GM23338 (cell line): ENCODE measurements around the gene KAZN.

Source experiments
- CREB1 ChIP-seq: fragments of 250-450 bp; sonication (Bioruptor Pico); IDR thresholded peaks from 2 replicates; pipeline ENCODE4 v1.5.0; 2020; ENCODE audit warnings: low read depth, mild to moderate bottlenecking, moderate library complexity
- ETS1 ChIP-seq: IDR thresholded peaks from 2 replicates; pipeline ENCODE4 v1.6.1; 2016; ENCODE audit warnings: antibody characterized with exemption
- EZH2 ChIP-seq: fragments of 200-600 bp; sonication (generic); IDR thresholded peaks from one replicate; pipeline ENCODE4 v1.8.0; 2017; ENCODE audit warnings: antibody characterized with exemption, mild to moderate bottlenecking, low read depth; ENCODE audit not compliant: unreplicated experiment
- EZH2phosphoT487 ChIP-seq: fragments of 200-600 bp; sonication (generic); IDR thresholded peaks from one replicate; pipeline ENCODE4 v1.8.1; 2018; ENCODE audit warnings: antibody characterized with exemption; ENCODE audit not compliant: unreplicated experiment
- JUNB ChIP-seq: IDR thresholded peaks from one replicate; pipeline ENCODE4 v1.6.1; 2016; ENCODE audit warnings: antibody characterized with exemption; ENCODE audit not compliant: unreplicated experiment
- NANOG ChIP-seq: IDR thresholded peaks from 2 replicates; pipeline ENCODE4 v1.6.1; 2016; ENCODE audit warnings: antibody characterized with exemption, borderline replicate concordance
- POLR2AphosphoS5 ChIP-seq: IDR thresholded peaks from 2 replicates; pipeline ENCODE4 v1.6.1; 2016; ENCODE audit warnings: antibody characterized with exemption, low read depth
- REST ChIP-seq: IDR thresholded peaks from one replicate; pipeline ENCODE4 v1.6.1; 2018; ENCODE audit warnings: antibody characterized with exemption; ENCODE audit not compliant: unreplicated experiment
- STAT1 ChIP-seq: IDR thresholded peaks from one replicate; pipeline ENCODE4 v1.6.1; 2016; ENCODE audit warnings: antibody characterized with exemption; ENCODE audit not compliant: unreplicated experiment
- ZNF114 ChIP-seq: fragments of 250-450 bp; sonication (Bioruptor Pico); IDR thresholded peaks from 2 replicates; pipeline ENCODE4 v1.5.0; 2020; ENCODE audit warnings: mild to moderate bottlenecking, moderate library complexity
- ZNF331 ChIP-seq: fragments of 250-450 bp; sonication (Bioruptor Pico); IDR thresholded peaks from 2 replicates; pipeline ENCODE4 v1.5.0; 2020; ENCODE audit warnings: low read depth, mild to moderate bottlenecking, moderate library complexity
- TF ChIP-seq, protein P1 (sequence below), 2 experiments: fragments of 200-600 bp in 1 of 2; sonication (generic) in 1 of 2; conservative IDR thresholded peaks; 2 replicates each; pipeline versions ENCODE4 v1.5.1 to v1.6.1; 2016 to 2017; ENCODE audit warnings: antibody characterized with exemption in 2 of 2, low read depth in 2 of 2, mild to moderate bottlenecking in 2 of 2, moderate library complexity in 1 of 2
- TF ChIP-seq, protein P2 (sequence below): fragments of 250-450 bp; sonication (Bioruptor Pico); IDR thresholded peaks from 2 replicates; pipeline ENCODE4 v1.5.0; 2020; ENCODE audit warnings: mild to moderate bottlenecking, moderate library complexity

DNA sequence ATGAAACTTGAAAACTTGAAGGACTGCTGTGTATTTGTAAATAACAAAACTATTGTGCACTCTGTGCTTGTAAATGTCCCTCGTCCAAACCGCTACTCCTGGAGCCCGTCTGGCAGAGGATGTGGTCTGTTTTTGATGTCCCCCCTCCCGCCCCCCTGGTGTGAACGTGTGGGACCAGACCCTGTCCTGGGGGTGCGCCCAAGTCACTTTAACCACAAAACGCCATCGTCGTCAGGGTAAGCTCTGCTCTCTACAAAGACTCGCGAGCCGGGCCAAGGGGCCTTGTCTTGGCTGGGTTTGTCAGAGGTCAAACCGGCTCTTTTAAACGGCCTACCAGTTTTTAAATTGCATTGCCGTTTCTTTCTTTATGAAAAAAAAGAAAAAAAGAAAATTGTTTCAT is 467.7 kb downstream of the KAZN start:
- TF ChIP-seq EZH2phosphoT487 (no peak), POLR2AphosphoS5 (no peak), CREB1 (CRISPR knock-in tag) (no peak), REST (no peak), JUNB (no peak), EZH2 (no peak), ZNF331 (no peak), NANOG (no peak), ETS1 (no peak), ZNF114 (CRISPR knock-in tag) (no peak), STAT1 (no peak)
- TF ChIP-seq, protein P1, sequence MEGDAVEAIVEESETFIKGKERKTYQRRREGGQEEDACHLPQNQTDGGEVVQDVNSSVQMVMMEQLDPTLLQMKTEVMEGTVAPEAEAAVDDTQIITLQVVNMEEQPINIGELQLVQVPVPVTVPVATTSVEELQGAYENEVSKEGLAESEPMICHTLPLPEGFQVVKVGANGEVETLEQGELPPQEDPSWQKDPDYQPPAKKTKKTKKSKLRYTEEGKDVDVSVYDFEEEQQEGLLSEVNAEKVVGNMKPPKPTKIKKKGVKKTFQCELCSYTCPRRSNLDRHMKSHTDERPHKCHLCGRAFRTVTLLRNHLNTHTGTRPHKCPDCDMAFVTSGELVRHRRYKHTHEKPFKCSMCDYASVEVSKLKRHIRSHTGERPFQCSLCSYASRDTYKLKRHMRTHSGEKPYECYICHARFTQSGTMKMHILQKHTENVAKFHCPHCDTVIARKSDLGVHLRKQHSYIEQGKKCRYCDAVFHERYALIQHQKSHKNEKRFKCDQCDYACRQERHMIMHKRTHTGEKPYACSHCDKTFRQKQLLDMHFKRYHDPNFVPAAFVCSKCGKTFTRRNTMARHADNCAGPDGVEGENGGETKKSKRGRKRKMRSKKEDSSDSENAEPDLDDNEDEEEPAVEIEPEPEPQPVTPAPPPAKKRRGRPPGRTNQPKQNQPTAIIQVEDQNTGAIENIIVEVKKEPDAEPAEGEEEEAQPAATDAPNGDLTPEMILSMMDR (conservative IDR thresholded peaks at IDR 0.05; ENCODE audit: low read depth in 2 of 2): no peak
- TF ChIP-seq, protein P2, sequence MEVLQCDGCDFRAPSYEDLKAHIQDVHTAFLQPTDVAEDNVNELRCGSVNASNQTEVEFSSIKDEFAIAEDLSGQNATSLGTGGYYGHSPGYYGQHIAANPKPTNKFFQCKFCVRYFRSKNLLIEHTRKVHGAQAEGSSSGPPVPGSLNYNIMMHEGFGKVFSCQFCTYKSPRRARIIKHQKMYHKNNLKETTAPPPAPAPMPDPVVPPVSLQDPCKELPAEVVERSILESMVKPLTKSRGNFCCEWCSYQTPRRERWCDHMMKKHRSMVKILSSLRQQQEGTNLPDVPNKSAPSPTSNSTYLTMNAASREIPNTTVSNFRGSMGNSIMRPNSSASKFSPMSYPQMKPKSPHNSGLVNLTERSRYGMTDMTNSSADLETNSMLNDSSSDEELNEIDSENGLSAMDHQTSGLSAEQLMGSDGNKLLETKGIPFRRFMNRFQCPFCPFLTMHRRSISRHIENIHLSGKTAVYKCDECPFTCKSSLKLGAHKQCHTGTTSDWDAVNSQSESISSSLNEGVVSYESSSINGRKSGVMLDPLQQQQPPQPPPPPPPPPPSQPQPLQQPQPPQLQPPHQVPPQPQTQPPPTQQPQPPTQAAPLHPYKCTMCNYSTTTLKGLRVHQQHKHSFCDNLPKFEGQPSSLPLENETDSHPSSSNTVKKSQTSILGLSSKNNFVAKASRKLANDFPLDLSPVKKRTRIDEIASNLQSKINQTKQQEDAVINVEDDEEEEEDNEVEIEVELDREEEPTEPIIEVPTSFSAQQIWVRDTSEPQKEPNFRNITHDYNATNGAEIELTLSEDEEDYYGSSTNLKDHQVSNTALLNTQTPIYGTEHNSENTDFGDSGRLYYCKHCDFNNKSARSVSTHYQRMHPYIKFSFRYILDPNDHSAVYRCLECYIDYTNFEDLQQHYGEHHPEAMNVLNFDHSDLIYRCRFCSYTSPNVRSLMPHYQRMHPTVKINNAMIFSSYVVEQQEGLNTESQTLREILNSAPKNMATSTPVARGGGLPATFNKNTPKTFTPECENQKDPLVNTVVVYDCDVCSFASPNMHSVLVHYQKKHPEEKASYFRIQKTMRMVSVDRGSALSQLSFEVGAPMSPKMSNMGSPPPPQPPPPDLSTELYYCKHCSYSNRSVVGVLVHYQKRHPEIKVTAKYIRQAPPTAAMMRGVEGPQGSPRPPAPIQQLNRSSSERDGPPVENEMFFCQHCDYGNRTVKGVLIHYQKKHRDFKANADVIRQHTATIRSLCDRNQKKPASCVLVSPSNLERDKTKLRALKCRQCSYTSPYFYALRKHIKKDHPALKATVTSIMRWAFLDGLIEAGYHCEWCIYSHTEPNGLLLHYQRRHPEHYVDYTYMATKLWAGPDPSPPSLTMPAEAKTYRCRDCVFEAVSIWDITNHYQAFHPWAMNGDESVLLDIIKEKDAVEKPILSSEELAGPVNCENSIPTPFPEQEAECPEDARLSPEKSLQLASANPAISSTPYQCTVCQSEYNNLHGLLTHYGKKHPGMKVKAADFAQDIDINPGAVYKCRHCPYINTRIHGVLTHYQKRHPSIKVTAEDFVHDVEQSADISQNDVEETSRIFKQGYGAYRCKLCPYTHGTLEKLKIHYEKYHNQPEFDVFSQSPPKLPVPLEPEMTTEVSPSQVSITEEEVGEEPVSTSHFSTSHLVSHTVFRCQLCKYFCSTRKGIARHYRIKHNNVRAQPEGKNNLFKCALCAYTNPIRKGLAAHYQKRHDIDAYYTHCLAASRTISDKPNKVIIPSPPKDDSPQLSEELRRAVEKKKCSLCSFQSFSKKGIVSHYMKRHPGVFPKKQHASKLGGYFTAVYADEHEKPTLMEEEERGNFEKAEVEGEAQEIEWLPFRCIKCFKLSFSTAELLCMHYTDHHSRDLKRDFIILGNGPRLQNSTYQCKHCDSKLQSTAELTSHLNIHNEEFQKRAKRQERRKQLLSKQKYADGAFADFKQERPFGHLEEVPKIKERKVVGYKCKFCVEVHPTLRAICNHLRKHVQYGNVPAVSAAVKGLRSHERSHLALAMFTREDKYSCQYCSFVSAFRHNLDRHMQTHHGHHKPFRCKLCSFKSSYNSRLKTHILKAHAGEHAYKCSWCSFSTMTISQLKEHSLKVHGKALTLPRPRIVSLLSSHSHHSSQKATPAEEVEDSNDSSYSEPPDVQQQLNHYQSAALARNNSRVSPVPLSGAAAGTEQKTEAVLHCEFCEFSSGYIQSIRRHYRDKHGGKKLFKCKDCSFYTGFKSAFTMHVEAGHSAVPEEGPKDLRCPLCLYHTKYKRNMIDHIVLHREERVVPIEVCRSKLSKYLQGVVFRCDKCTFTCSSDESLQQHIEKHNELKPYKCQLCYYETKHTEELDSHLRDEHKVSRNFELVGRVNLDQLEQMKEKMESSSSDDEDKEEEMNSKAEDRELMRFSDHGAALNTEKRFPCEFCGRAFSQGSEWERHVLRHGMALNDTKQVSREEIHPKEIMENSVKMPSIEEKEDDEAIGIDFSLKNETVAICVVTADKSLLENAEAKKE: no peak
